ENCODE data around the gene DPY19L2.
"Not testable (repeated sequence)": the region's sequence is repeated elsewhere in the genome, so short reads cannot be mapped to it uniquely, and the experiment has no call there.

DPY19L2 gene

DNA sequence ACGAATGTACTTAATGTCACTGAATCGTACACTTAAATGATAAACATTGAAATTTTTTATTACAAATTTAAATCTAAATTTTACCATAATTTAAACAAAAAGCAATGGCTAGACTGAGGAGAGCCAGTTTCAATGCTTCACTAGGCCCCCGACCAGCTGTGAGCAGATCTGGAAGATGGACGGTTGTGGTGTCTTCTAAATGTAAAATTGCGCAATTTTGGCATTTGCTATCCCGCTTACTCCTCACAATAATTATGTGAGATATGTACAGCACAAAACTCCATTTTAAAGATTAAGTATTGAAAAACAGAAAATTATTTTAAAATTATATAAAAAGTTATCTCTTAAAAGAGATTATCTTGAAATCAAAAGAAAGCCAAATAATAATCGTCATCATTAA, 5.3 kb downstream of the DPY19L2 start:
- DNase-seq (ENCODE audit: low read depth, low spot score), result not testable (repeated sequence)

DNA sequence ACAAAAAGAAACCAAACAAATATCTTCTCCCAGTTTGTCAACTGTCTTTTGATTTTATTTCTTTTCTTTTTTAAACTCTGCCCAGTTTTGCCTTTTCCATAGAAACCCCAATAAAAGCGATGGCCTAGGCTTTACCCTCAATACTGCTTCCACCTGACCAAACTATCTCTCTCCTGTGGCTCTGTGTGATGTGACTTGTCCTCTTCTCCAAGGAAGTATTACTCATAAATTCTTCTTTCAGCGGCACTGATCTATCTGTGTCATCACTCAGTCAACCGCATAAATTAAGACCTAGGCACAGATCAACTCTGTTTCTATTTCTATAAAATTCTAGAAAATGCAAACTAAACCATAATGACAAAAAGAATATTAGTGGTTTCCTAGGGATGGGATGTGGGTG, 9.8 kb downstream of the DPY19L2 start:
- not testable (repeated sequence) for DNase-seq (ENCODE audit: low read depth, low spot score)

DNA sequence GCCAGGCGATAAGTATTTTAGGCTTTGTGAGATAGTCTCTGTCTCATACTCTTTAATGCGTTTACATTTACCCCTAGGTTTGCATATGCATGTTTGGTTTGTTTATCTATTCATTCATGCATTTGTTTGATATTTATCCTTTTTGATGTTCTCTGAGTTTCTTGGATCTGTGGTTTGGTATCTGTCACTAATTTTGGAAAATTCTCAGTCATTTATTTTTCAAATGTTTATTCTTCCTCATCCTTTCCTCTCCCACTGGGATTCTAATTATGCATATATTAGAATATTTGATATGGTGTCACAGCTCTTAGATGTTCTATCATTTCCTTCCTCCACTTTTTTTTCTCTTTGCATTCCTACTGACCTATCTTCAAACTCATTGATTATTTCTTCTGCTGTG, 11.9 kb downstream of the DPY19L2 start:
- DNase-seq (ENCODE audit: low read depth, low spot score), result not testable (repeated sequence)

- not testable (repeated sequence) for DNase-seq (ENCODE audit: low read depth, low spot score)
Measured at GRCh38 chr12:63655543-63656257, 12.6 kb downstream of the DPY19L2 start.

DNA sequence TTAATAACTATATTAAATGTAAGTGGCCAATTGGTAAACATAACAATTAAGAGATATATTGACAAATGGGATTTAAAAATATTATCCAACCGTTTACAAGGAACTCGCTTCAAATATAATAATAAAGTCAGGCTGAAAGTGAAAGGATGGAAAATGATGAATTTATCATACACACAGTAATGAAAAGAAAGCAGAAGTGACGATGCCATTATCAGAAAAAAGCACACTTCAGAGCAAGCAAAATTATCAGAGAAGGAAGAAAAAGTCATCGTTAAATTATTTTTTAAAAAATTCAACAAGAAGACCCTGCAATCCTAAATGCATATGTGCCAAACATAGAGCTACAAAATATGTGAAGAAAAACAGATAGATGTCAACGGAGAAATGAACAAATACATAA, 13.8 kb downstream of the DPY19L2 start:
- DNase-seq (ENCODE audit: low read depth, low spot score), result not testable (repeated sequence)

DNA sequence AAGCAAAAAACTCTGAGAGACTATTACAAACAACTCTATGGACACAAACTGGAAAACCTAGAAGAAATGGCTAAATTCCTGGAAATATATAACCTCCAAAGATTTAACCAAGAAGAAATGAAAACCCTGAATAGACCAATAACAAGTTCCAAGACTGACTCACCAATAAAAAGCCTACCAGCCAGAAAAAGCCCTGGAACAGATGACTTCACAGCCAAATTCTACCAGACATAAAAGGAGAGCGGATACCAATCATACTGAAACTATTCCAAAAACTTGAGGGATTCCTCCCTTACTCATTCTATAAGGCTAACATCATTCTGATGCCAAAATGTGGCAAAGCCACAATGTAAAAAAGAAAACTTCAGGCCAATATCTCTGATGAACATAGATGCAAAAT, 18.8 kb downstream of the DPY19L2 start:
- DNase-seq (ENCODE audit: low read depth, low spot score), result not testable (repeated sequence)

- DNase-seq (ENCODE audit: low read depth, low spot score), result not testable (repeated sequence)
Measured at GRCh38 chr12:63643381-63644140, 24.7 kb downstream of the DPY19L2 start.

DNA sequence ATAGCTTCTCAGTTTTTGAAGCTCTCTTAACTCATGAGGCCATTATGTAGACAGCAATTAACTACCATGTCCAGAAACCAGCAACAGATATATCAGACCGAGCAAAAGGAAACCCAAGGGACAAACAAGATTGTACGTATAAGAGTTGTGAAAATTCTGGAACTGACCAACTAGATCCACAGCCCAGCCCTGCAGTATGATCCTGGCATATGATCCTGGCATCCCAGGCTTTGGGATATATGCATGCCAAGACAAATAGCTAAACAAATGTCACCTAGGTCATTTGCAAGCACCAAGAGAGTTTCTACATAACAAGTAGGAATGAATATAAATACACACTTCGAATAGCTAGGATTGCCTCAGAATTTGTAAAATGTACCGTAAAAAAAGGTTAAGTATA, 44.0 kb downstream of the DPY19L2 start:
- DNase-seq (ENCODE audit: low read depth, low spot score), result not testable (repeated sequence)

GRCh38 chr12:63615544-63615943, 52.7 kb downstream of the DPY19L2 start:
- DNase-seq (ENCODE audit: low read depth, low spot score), result not testable (repeated sequence)

GRCh38 chr12:63611285-63611684, 57.0 kb downstream of the DPY19L2 start:
- not testable (repeated sequence) for DNase-seq (ENCODE audit: low read depth, low spot score)

GRCh38 chr12:63609281-63609680, 59.0 kb downstream of the DPY19L2 start:
- not testable (repeated sequence) for DNase-seq (ENCODE audit: low read depth, low spot score)

- not testable (repeated sequence) for DNase-seq (ENCODE audit: low read depth, low spot score)
Measured at GRCh38 chr12:63604985-63605384, 63.3 kb downstream of the DPY19L2 start.

DNA sequence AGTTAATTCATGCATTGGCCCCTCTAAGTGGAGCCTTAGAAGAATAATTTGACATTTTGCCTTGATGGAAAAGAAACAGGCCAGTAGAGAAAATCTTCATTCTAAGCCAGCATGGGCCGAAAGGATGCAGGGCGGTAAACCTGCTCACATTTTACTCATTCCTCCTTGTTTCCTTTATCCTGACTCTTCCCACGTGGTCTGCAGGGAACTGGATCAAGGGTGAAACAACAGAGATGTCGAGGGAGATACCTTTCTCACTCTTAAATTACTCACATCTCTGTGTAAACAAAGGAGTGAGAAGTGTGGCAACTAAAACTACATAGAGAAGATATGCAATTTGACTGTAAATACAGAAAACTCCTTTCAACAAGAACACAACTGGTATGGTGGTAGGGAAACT, 73.5 kb downstream of the DPY19L2 start:
- not testable (repeated sequence) for DNase-seq (ENCODE audit: low read depth, low spot score)

DNA sequence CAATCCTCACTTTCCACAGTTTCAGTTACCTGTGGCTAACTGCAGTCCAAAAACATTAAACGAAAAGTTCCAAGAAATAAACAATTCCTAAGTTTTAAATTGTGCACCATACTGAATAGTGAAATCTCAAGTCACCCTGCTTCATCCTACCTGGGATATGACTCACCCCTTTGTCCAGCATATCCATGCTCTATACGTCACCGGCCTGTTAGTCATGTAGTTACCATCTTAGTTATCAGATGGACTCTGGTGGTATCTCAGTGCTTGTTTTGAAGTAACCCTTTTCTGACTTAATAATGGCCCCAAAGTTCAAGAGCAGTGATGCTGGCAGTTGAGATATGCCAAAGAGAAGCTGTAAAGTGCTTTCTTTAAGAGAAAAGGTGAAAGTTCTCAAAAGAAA, 83.9 kb downstream of the DPY19L2 start:
- not testable (repeated sequence) for DNase-seq (ENCODE audit: low read depth, low spot score)

- DNase-seq (ENCODE audit: low read depth, low spot score), result not testable (repeated sequence)
Measured at GRCh38 chr12:63583289-63583688, 85.0 kb downstream of the DPY19L2 start.

GRCh38 chr12:63577631-63578030, 90.7 kb downstream of the DPY19L2 start:
- not testable (repeated sequence) for DNase-seq (ENCODE audit: low read depth, low spot score)

DNA sequence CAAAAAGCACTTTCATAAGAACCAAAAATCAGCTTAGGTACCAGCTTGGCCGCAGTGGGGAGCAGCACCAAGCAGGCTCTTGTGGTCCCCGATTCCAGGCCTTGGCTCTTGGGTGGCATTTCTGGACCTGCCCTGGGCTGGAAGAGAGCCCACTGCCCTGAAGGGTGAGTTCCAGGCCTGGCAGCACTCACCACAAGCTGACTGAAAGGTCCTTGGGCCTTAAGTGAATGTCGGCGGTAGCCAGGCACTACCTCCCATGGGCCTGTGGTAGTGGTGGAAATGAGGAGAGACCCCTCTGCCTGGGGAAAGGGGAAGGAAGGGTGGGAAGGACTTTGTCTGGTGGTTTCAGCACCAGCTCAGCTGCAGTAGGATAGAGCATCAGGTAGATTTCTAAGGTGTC, 96.3 kb downstream of the DPY19L2 start:
- not testable (repeated sequence) for DNase-seq (ENCODE audit: low read depth, low spot score)

DNA sequence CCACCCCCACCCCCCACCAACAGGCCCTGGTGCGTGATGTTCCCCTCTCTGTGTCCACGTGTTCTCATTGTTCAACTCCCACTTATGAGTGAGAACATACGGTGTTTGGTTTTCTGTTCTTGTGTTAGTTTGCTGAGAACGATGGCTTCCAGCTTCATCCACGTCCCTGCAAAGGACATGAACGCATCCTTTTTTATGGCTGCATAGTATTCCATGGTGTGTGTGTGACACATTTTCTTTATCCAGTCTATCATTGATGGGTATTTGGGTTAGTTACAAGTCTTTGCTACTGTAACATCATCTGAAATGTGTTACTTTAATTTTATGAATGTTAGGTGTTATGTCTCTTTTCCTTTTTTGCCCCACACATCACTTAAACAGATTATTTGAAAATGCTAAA, 109.8 kb downstream of the DPY19L2 start:
- not testable (repeated sequence) for DNase-seq (ENCODE audit: low read depth, low spot score)

GRCh38 chr12:63551397-63551796, 116.9 kb downstream of the DPY19L2 start:
- DNase-seq (ENCODE audit: low read depth, low spot score), result not testable (repeated sequence)

- not testable (repeated sequence) for DNase-seq (ENCODE audit: low read depth, low spot score)
Measured at GRCh38 chr12:63549034-63549433, 119.3 kb downstream of the DPY19L2 start.

DNA sequence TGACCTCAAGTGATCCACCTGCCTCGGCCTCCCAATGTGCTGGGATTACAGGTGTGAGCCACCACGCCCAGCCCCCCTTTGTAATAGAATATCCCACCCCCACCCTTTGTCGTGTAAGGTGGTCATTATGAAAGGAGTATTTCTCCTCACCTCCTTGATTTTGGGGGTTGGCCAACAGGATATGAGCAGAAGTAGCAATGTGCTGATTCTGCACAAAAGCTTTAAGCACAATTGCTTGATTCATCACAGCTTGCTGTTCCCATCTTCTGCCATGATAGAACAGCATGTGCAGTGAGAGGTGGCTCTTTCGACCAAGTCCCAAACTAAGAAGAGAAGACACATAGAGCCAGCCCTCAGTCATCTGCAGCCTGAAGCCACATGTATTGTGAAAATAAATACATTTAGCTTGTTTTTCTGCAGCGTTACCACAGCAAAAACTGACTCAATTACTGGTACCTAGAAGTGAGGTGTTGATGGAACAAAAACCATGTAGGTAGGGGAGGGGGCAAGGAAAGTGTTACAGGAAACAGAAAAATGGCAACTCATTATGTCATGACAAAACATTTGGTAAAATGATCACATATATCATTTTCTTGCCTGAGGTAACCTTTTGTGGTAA, 122.9 kb downstream of the DPY19L2 start:
- DNase-seq (ENCODE audit: low read depth, low spot score), result not testable (repeated sequence)

DNA sequence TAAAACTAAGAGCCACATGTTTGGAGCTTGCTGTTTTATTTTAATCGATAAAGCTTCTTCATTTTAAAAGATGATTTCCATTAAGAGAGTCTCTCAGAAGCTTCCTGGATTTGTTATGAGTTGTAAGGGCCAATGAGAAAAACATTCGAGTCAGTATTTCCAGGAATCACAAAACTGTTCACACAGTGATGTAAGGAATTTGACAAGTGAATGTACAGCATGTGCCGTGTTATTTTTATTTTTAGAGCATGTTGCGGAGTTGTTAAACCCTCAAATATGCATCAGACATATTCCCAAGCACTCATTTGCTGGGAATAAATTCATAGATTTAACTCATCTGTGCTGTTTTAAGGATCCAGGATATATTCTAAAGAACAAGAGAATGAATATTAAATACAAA, 129.6 kb downstream of the DPY19L2 start:
- DNase-seq (ENCODE audit: low read depth, low spot score), result not testable (repeated sequence)
